ENCODE results near the gene R3HCC1L. TPM values are rescaled to one million over a fixed set of nuclear protein-coding genes. Genes with fewer than 3 reads are reported as not detected.
A peak's percentile ranks its signal among the peaks of the same experiment; 100 is the strongest.

Gene R3HCC1L
- total RNA-seq, 2 donors from 2014 or later, result 9.9 to 10.9 TPM

GRCh38 chr10:98242823-98243222, 108.4 kb downstream of the R3HCC1L start:
- DNase-seq (no peak), ATAC-seq (no peak)
- H3K27ac ChIP-seq, result no peak overlapping the region
- H3K36me3 ChIP-seq (replicated peaks in 1 of 2; ENCODE audit: insufficient read depth in 1 of 2, low read depth in 2 of 2), result peaks cover 0 to 10% of the 10 kb centered on the region in 2 donors
- no peaks in the 10 kb centered on the region for H3K27me3 ChIP-seq
- WGBS, 2 donors, result 69 to 77% methylated on average over 1 of the region's 1 CpG
- TF ChIP-seq POLR2A (IDR thresholded peaks at IDR 0.05), result no peak
- peak in 4 of 7 experiments; percentile 30 to 44 (median 40) for TF ChIP-seq CTCF (IDR thresholded peaks at IDR 0.05)
- H3K4me3 ChIP-seq, result no peak overlapping the region
- H3K4me1 ChIP-seq, result no peaks in the 10 kb centered on the region
- intact Hi-C loops (cut with DNase I), result no loop called here
- H3K9me3 ChIP-seq, result no peaks in the 10 kb centered on the region

GRCh38 chr10:98244141-98244540, 109.7 kb downstream of the R3HCC1L start:
- Histone ChIP-seq H3K4me3 (no peak overlapping the region), H3K27ac (no peak overlapping the region), H3K27me3 (no peaks in the 10 kb centered on the region), H3K36me3 (replicated peaks in 1 of 2; ENCODE audit: insufficient read depth in 1 of 2, low read depth in 2 of 2) (peaks cover 0 to 6% of the 10 kb centered on the region in 2 donors), H3K9me3 (no peaks in the 10 kb centered on the region), H3K4me1 (no peaks in the 10 kb centered on the region)
- ATAC-seq (no peak), DNase-seq (no peak)
- no peak for TF ChIP-seq POLR2A (IDR thresholded peaks at IDR 0.05)
- no peak for TF ChIP-seq CTCF (IDR thresholded peaks at IDR 0.05)
- 88 to 91% methylated on average over 5 of the region's 5 CpGs for WGBS, 2 donors
- intact Hi-C loops (cut with DNase I), result no loop called here

- WGBS, 2 donors, result 89 to 90% methylated on average over 2 of the region's 2 CpGs
- DNase-seq (no peak), ATAC-seq (no peak)
- no peaks in the 10 kb centered on the region for H3K4me1 ChIP-seq
- no peak overlapping the region for H3K4me3 ChIP-seq
- TF ChIP-seq POLR2A (IDR thresholded peaks at IDR 0.05) (no peak), CTCF (IDR thresholded peaks at IDR 0.05) (no peak)
- no peak overlapping the region for H3K27ac ChIP-seq
- H3K27me3 ChIP-seq, result no peaks in the 10 kb centered on the region
- H3K36me3 ChIP-seq (replicated peaks in 1 of 2; ENCODE audit: insufficient read depth in 1 of 2, low read depth in 2 of 2), result peaks cover 0 to 6% of the 10 kb centered on the region in 2 donors
- intact Hi-C loops (cut with DNase I), result no loop called here
- no peaks in the 10 kb centered on the region for H3K9me3 ChIP-seq
Observed at GRCh38 chr10:98244586-98244985, 110.1 kb downstream of the R3HCC1L start.

GRCh38 chr10:98246911-98247805, 112.7 kb downstream of the R3HCC1L start:
- H3K4me1 ChIP-seq, result no peaks in the 10 kb centered on the region
- H3K27me3 ChIP-seq, result no peaks in the 10 kb centered on the region
- no peak overlapping the region for H3K4me3 ChIP-seq
- intact Hi-C loops (cut with DNase I), result no loop called here
- peak; percentile 69 for ATAC-seq
- DNase-seq, result no peak
- peak overlapping the region; percentile 15 to 24 (median 19) for H3K27ac ChIP-seq
- WGBS, 2 donors, result 54 to 64% methylated on average over 6 of the region's 6 CpGs
- peaks cover 0 to 6% of the 10 kb centered on the region in 2 donors for H3K36me3 ChIP-seq (replicated peaks in 1 of 2; ENCODE audit: insufficient read depth in 1 of 2, low read depth in 2 of 2)
- no peaks in the 10 kb centered on the region for H3K9me3 ChIP-seq
- TF ChIP-seq CTCF (IDR thresholded peaks at IDR 0.05), result no peak
- TF ChIP-seq POLR2A (IDR thresholded peaks at IDR 0.05), result no peak

Data from body of pancreas (tissue), 4 donors.